ENCODE results near the gene RBM15.

Gene RBM15

GRCh38 chr1:110338886-110339406, at the start of gene RBM15:
TSS of gene RBM15 (plus strand) at chr1:110339377. CDS start at chr1:110339406, 29 bp downstream.
- peak; percentile 88 for ATAC-seq
- TF ChIP-seq GLIS3 (CRISPR knock-in tag; IDR thresholded peaks at IDR 0.05) (no peak), POU6F1 (CRISPR knock-in tag; IDR thresholded peaks at IDR 0.05; ENCODE audit: borderline replicate concordance, low read depth) (no peak), BACH2 (CRISPR knock-in tag; IDR thresholded peaks at IDR 0.05; ENCODE audit: borderline replicate concordance) (no peak), ZNF8 (CRISPR knock-in tag; IDR thresholded peaks at IDR 0.05) (no peak), TOX (CRISPR knock-in tag; IDR thresholded peaks at IDR 0.05; ENCODE audit: borderline replicate concordance) (no peak), ZNF565 (CRISPR knock-in tag; conservative IDR thresholded peaks at IDR 0.05; ENCODE audit: low read depth) (no peak), ARNTL (CRISPR knock-in tag; IDR thresholded peaks at IDR 0.05; ENCODE audit: borderline replicate concordance, low read depth) (no peak)

- no peak for ATAC-seq
- no peak for TF ChIP-seq RARB (CRISPR knock-in tag; IDR thresholded peaks at IDR 0.05)
- no peak for TF ChIP-seq CREB5 (CRISPR knock-in tag; IDR thresholded peaks at IDR 0.05; ENCODE audit: low read depth)
- TF ChIP-seq ZNF70 (CRISPR knock-in tag; IDR thresholded peaks at IDR 0.05) = no peak
Measured at GRCh38 chr1:110291241-110292030, 47.7 kb upstream of the RBM15 start.

GRCh38 chr1:110292031-110292741, 47.0 kb upstream of the RBM15 start:
- no peak for TF ChIP-seq ZC3H10 (CRISPR knock-in tag; IDR thresholded peaks at IDR 0.05)
- no peak for TF ChIP-seq CSDC2 (CRISPR knock-in tag; IDR thresholded peaks at IDR 0.05)
- no peak for TF ChIP-seq GLIS3 (CRISPR knock-in tag; IDR thresholded peaks at IDR 0.05)
- TF ChIP-seq BACH2 (CRISPR knock-in tag; IDR thresholded peaks at IDR 0.05; ENCODE audit: borderline replicate concordance) = no peak
- TF ChIP-seq ZNF565 (CRISPR knock-in tag; conservative IDR thresholded peaks at IDR 0.05; ENCODE audit: low read depth) = no peak
- TF ChIP-seq TCF4 (CRISPR knock-in tag; IDR thresholded peaks at IDR 0.05; ENCODE audit: borderline replicate concordance) = no peak
- no peak for TF ChIP-seq ARNTL (CRISPR knock-in tag; IDR thresholded peaks at IDR 0.05; ENCODE audit: borderline replicate concordance, low read depth)
- TF ChIP-seq ISL1 (CRISPR knock-in tag; IDR thresholded peaks at IDR 0.05) = no peak
- no peak for TF ChIP-seq RARB (CRISPR knock-in tag; IDR thresholded peaks at IDR 0.05)
- no peak for TF ChIP-seq OSR1 (CRISPR knock-in tag; IDR thresholded peaks at IDR 0.05)
- no peak for TF ChIP-seq ZNF70 (CRISPR knock-in tag; IDR thresholded peaks at IDR 0.05)
- no peak for TF ChIP-seq ZNF8 (CRISPR knock-in tag; IDR thresholded peaks at IDR 0.05)
- no peak for TF ChIP-seq CREB5 (CRISPR knock-in tag; IDR thresholded peaks at IDR 0.05; ENCODE audit: low read depth)
- no peak for TF ChIP-seq ZFP30 (CRISPR knock-in tag; IDR thresholded peaks at IDR 0.05)
- TF ChIP-seq CSRNP3 (CRISPR knock-in tag; IDR thresholded peaks at IDR 0.05) = no peak
- TF ChIP-seq TSHZ2 (CRISPR knock-in tag; IDR thresholded peaks at IDR 0.05) = no peak
- no peak for TF ChIP-seq POU6F1 (CRISPR knock-in tag; IDR thresholded peaks at IDR 0.05; ENCODE audit: borderline replicate concordance, low read depth)
- no peak for TF ChIP-seq TOX (CRISPR knock-in tag; IDR thresholded peaks at IDR 0.05; ENCODE audit: borderline replicate concordance)
- no peak for TF ChIP-seq ESRRG (CRISPR knock-in tag; IDR thresholded peaks at IDR 0.05)
- ATAC-seq = no peak; the same call in 2 of the 3 replicates

Data from SK-N-SH treated with all-trans-retinoic acid at 6 μM for 48 hours (cell line).